GM18526 (cell line): ENCODE results near the gene RPS2.

Source experiments
- POLR2A ChIP-seq: IDR thresholded peaks from 3 replicates; pipeline ENCODE4 v1.6.1; 2011; ENCODE audit not compliant: insufficient read length; ENCODE audit errors: extremely low read depth

Gene RPS2

GRCh38 chr16:1914988-1915387, 49.6 kb downstream of the RPS2 start:
- no peak for TF ChIP-seq POLR2A

- TF ChIP-seq POLR2A = no peak
Observed at GRCh38 chr16:1914084-1914608, 50.5 kb downstream of the RPS2 start.

- no peak for TF ChIP-seq POLR2A
Observed at GRCh38 chr16:1913327-1914083, 51.1 kb downstream of the RPS2 start.

- TF ChIP-seq POLR2A = no peak
Observed at GRCh38 chr16:1912215-1912543, 52.4 kb downstream of the RPS2 start.
